Peyer's patch (tissue), 4 donors: Measurements from ENCODE around the gene ZNF48.

ENCODE experiments used
- CTCF ChIP-seq, 6 experiments: fragments of 450-650 bp in 4 of 6; fragments of 200-600 bp in 2 of 6; sonication (generic) in 1 of 6; IDR thresholded peaks; one replicate each; pipeline ENCODE4 v1.5.1; 2017 to 2019; ENCODE audit warnings: antibody characterized with exemption in 6 of 6, mild to moderate bottlenecking in 3 of 6, moderate library complexity in 1 of 6
- POLR2A ChIP-seq, 2 donors: fragments of 450-650 bp; IDR thresholded peaks; one replicate each; pipeline ENCODE4 v1.5.1; 2017; ENCODE audit warnings: antibody characterized with exemption in 2 of 2, mild to moderate bottlenecking in 2 of 2, moderate library complexity in 2 of 2

- peak; percentile 94 to 98 for TF ChIP-seq POLR2A (IDR thresholded peaks at IDR 0.05)
- TF ChIP-seq CTCF (IDR thresholded peaks at IDR 0.05), result peak in 5 of 6 experiments; percentile 1 to 46 (median 38)
Measured at GRCh38 chr16:30445408-30446202, 50.4 kb downstream of the ZNF48 start, which contains the start of gene SEPHS2.
